ENCODE measurements around the gene GDNF.
"Not testable (repeated sequence)": the region's sequence is repeated elsewhere in the genome, so short reads cannot be mapped to it uniquely, and the experiment has no call there.

Gene GDNF

DNA sequence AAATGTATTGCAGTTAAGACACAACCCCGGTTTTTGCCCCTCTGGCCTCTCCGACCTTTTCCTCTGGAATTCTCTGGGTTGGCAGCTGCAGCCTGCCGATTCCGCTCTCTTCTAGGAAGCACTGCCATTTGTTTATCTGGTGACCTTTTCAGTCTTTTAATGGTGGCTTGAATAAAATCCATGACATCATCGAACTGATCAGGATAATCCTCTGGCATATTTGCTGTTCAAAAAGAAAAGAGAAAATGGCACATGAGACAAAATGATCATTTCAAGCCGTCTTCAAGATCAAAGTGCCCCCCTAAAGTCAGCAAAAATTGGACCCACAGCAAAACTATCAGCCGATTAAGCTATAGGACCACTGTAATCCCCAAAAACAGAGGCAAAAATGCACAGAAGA, 23.9 kb downstream of the GDNF start:
- peaks cover 7% of the 10 kb centered on the region for H3K27me3 Mint-ChIP-seq
- no peaks in the 10 kb centered on the region for H3K9me3 Mint-ChIP-seq
- no peaks in the 10 kb centered on the region for H3K36me3 Mint-ChIP-seq (ENCODE audit: low read depth)
- H3K4me3 Mint-ChIP-seq: no peak overlapping the region
- H3K27ac Mint-ChIP-seq: no peak overlapping the region
- no peaks in the 10 kb centered on the region for H3K4me1 Mint-ChIP-seq (ENCODE audit: low read depth)

GRCh38 chr5:37814699-37815098, 25.1 kb downstream of the GDNF start:
- H3K4me3 Mint-ChIP-seq: no peak overlapping the region
- no peaks in the 10 kb centered on the region for H3K4me1 Mint-ChIP-seq (ENCODE audit: low read depth)
- peaks cover 5% of the 10 kb centered on the region for H3K27me3 Mint-ChIP-seq
- H3K36me3 Mint-ChIP-seq (ENCODE audit: low read depth): no peaks in the 10 kb centered on the region
- no peak overlapping the region for H3K27ac Mint-ChIP-seq
- H3K9me3 Mint-ChIP-seq: no peaks in the 10 kb centered on the region

GRCh38 chr5:37812365-37812764, 27.5 kb downstream of the GDNF start:
- Mint-ChIP-seq H3K4me1 (ENCODE audit: low read depth) (no peaks in the 10 kb centered on the region), H3K27ac (no peak overlapping the region), H3K27me3 (peaks cover 7% of the 10 kb centered on the region), H3K4me3 (no peak overlapping the region), H3K9me3 (no peaks in the 10 kb centered on the region), H3K36me3 (ENCODE audit: low read depth) (no peaks in the 10 kb centered on the region)

- Mint-ChIP-seq H3K4me1 (ENCODE audit: low read depth) (no peaks in the 10 kb centered on the region), H3K36me3 (ENCODE audit: low read depth) (no peaks in the 10 kb centered on the region), H3K9me3 (peaks cover 3% of the 10 kb centered on the region), H3K27me3 (peaks cover 11% of the 10 kb centered on the region), H3K27ac (no peak overlapping the region), H3K4me3 (no peak overlapping the region)
Measured at GRCh38 chr5:37811866-37812265, 28.0 kb downstream of the GDNF start.

- Mint-ChIP-seq H3K4me3 (no peak overlapping the region), H3K27me3 (peaks cover 15% of the 10 kb centered on the region), H3K36me3 (ENCODE audit: low read depth) (no peaks in the 10 kb centered on the region)
Measured at GRCh38 chr5:37810311-37810710, 29.5 kb downstream of the GDNF start.

DNA sequence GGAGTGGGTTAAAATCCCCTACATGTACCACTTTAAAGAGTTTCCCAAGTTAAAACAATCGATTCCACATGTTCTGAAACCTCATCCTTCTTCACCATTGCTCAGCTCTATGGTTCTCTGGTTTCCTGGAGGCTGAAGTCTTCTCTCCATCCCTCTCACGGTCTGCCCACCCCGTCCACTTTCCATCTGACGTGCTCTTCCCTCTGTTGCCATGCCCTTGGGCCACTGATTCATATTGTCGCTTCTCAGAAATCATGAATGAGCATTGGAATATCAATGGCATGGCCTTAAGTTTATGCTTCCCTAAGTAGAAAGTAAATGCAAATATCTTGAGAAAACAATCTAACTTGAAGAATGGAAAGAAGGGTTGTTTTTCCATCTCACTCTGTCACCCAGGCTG, 30.9 kb downstream of the GDNF start:
- Mint-ChIP-seq H3K4me1 (ENCODE audit: low read depth) (no peaks in the 10 kb centered on the region), H3K36me3 (ENCODE audit: low read depth) (no peaks in the 10 kb centered on the region), H3K27ac (no peak overlapping the region), H3K4me3 (no peak overlapping the region), H3K27me3 (peaks cover 21% of the 10 kb centered on the region), H3K9me3 (peaks cover 3% of the 10 kb centered on the region)

More at GRCh38 chr5:37810311-37810710, 29.5 kb downstream of the GDNF start:
- Mint-ChIP-seq H3K4me1 (ENCODE audit: low read depth) (no peaks in the 10 kb centered on the region), H3K27ac (no peak overlapping the region), H3K9me3 (peaks cover 3% of the 10 kb centered on the region)

GRCh38 chr5:37807621-37808301, 32.1 kb downstream of the GDNF start:
- H3K4me1 Mint-ChIP-seq (ENCODE audit: low read depth): no peaks in the 10 kb centered on the region
- H3K4me3 Mint-ChIP-seq: no peak overlapping the region
- peaks cover 21% of the 10 kb centered on the region for H3K27me3 Mint-ChIP-seq
- H3K36me3 Mint-ChIP-seq (ENCODE audit: low read depth): no peaks in the 10 kb centered on the region
- H3K9me3 Mint-ChIP-seq: peaks cover 3% of the 10 kb centered on the region
- no peak overlapping the region for H3K27ac Mint-ChIP-seq

- H3K27me3 Mint-ChIP-seq: peaks cover 21% of the 10 kb centered on the region
- no peaks in the 10 kb centered on the region for H3K4me1 Mint-ChIP-seq (ENCODE audit: low read depth)
- no peak overlapping the region for H3K27ac Mint-ChIP-seq
- H3K9me3 Mint-ChIP-seq: peaks cover 3% of the 10 kb centered on the region
- H3K36me3 Mint-ChIP-seq (ENCODE audit: low read depth): no peaks in the 10 kb centered on the region
- no peak overlapping the region for H3K4me3 Mint-ChIP-seq
Measured at GRCh38 chr5:37807015-37807414, 32.8 kb downstream of the GDNF start.

- no peaks in the 10 kb centered on the region for H3K36me3 Mint-ChIP-seq (ENCODE audit: low read depth)
- H3K27me3 Mint-ChIP-seq: peaks cover 21% of the 10 kb centered on the region
- no peaks in the 10 kb centered on the region for H3K4me1 Mint-ChIP-seq (ENCODE audit: low read depth)
- H3K27ac Mint-ChIP-seq: no peak overlapping the region
- no peak overlapping the region for H3K4me3 Mint-ChIP-seq
- peaks cover 3% of the 10 kb centered on the region for H3K9me3 Mint-ChIP-seq
Measured at GRCh38 chr5:37806476-37806875, 33.4 kb downstream of the GDNF start.

GRCh38 chr5:37806016-37806415, 33.8 kb downstream of the GDNF start:
- H3K27ac Mint-ChIP-seq: no peak overlapping the region
- H3K36me3 Mint-ChIP-seq (ENCODE audit: low read depth): no peaks in the 10 kb centered on the region
- H3K4me3 Mint-ChIP-seq: no peak overlapping the region
- H3K4me1 Mint-ChIP-seq (ENCODE audit: low read depth): no peaks in the 10 kb centered on the region
- H3K27me3 Mint-ChIP-seq: peaks cover 21% of the 10 kb centered on the region
- H3K9me3 Mint-ChIP-seq: peaks cover 3% of the 10 kb centered on the region

GRCh38 chr5:37804401-37804800, 35.4 kb downstream of the GDNF start:
- Mint-ChIP-seq H3K4me1 (ENCODE audit: low read depth) (no peaks in the 10 kb centered on the region), H3K27me3 (peaks cover 21% of the 10 kb centered on the region), H3K27ac (no peak overlapping the region), H3K36me3 (ENCODE audit: low read depth) (no peaks in the 10 kb centered on the region), H3K4me3 (no peak overlapping the region), H3K9me3 (peaks cover 3% of the 10 kb centered on the region)

GRCh38 chr5:37803487-37803886, 36.4 kb downstream of the GDNF start:
- Mint-ChIP-seq H3K27ac (no peak overlapping the region), H3K4me3 (no peak overlapping the region), H3K27me3 (peaks cover 18% of the 10 kb centered on the region), H3K4me1 (ENCODE audit: low read depth) (no peaks in the 10 kb centered on the region), H3K36me3 (ENCODE audit: low read depth) (no peaks in the 10 kb centered on the region), H3K9me3 (peaks cover 3% of the 10 kb centered on the region)

DNA sequence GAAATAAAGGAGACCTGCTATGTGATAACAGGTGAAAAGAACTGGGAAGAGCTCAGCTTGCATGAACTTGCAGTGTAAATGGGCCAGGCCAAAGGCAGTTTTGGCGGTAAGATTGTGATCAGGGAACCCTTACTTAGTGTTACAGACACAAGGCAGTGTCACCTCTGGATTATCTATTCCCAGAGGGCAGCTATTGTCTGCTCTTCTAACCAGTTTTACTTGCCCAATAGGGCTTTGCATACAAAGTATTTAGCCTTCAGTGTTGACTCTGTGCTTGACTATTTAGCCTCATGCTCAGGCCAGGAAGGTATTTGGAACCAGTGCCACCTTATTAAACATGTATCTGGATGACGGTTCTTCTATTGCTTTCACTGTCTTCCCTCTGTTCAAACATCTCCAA, 38.3 kb downstream of the GDNF start:
- Mint-ChIP-seq H3K4me3 (no peak overlapping the region), H3K9me3 (no peaks in the 10 kb centered on the region), H3K4me1 (ENCODE audit: low read depth) (no peaks in the 10 kb centered on the region)

GRCh38 chr5:37799865-37800421, 39.9 kb downstream of the GDNF start:
- Mint-ChIP-seq H3K27me3 (peaks cover 6% of the 10 kb centered on the region), H3K4me1 (ENCODE audit: low read depth) (no peaks in the 10 kb centered on the region), H3K27ac (no peak overlapping the region), H3K36me3 (ENCODE audit: low read depth) (no peaks in the 10 kb centered on the region), H3K9me3 (no peaks in the 10 kb centered on the region), H3K4me3 (no peak overlapping the region)

More for the DNA sequence above, 38.3 kb downstream of the GDNF start:
- H3K27ac Mint-ChIP-seq: no peak overlapping the region
- peaks cover 14% of the 10 kb centered on the region for H3K27me3 Mint-ChIP-seq
- H3K36me3 Mint-ChIP-seq (ENCODE audit: low read depth): no peaks in the 10 kb centered on the region

- H3K9me3 Mint-ChIP-seq: peaks cover 13% of the 10 kb centered on the region
- not testable (repeated sequence) for H3K4me3 Mint-ChIP-seq; H3K36me3 Mint-ChIP-seq (ENCODE audit: low read depth); H3K27ac Mint-ChIP-seq; H3K4me1 Mint-ChIP-seq (ENCODE audit: low read depth); H3K27me3 Mint-ChIP-seq
Measured at GRCh38 chr5:37796435-37796834, 43.4 kb downstream of the GDNF start.

DNA sequence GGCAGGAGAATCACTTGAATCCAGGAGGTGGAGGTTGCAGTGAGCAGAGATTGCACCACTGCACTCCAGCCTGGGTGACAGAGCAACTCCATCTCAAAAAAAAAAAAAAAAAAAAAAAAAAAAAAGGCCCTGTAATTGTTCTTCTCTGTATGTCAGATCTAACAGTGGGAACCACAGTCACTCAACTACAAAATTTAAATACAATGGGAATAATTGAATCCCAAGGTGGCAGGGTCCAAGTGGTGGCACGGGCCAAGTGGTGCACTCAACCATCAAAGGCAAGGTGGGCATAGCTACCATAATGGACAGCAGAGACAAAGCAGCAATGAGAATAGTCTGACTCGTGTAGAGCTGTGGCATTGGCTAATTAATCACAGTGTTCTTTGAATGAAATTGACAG, 44.5 kb downstream of the GDNF start:
- not testable (repeated sequence) for H3K36me3 Mint-ChIP-seq (ENCODE audit: low read depth); H3K27me3 Mint-ChIP-seq; H3K27ac Mint-ChIP-seq; H3K4me3 Mint-ChIP-seq; H3K4me1 Mint-ChIP-seq (ENCODE audit: low read depth)
- H3K9me3 Mint-ChIP-seq: peaks cover 15% of the 10 kb centered on the region

Measured in stimulated activated naive CD8-positive, alpha-beta T cell treated with anti-CD3 and anti-CD28 coated beads, Interleukin-15, Interleukin-2, amounts not matched to agents 100 ng/mL and 50 ng/mL, for 24 hours (primary cell).